HG03342 (cell line): ENCODE results near the gene PCDHGA2.

ENCODE experiments used
- ATAC-seq: cut with Tn5 transposase; IDR thresholded peaks from one replicate; pipeline ENCODE4 v1.9.1; 2021; ENCODE audit warnings: mild to moderate bottlenecking, moderate library complexity; ENCODE audit not compliant: unreplicated experiment

Gene PCDHGA2

DNA sequence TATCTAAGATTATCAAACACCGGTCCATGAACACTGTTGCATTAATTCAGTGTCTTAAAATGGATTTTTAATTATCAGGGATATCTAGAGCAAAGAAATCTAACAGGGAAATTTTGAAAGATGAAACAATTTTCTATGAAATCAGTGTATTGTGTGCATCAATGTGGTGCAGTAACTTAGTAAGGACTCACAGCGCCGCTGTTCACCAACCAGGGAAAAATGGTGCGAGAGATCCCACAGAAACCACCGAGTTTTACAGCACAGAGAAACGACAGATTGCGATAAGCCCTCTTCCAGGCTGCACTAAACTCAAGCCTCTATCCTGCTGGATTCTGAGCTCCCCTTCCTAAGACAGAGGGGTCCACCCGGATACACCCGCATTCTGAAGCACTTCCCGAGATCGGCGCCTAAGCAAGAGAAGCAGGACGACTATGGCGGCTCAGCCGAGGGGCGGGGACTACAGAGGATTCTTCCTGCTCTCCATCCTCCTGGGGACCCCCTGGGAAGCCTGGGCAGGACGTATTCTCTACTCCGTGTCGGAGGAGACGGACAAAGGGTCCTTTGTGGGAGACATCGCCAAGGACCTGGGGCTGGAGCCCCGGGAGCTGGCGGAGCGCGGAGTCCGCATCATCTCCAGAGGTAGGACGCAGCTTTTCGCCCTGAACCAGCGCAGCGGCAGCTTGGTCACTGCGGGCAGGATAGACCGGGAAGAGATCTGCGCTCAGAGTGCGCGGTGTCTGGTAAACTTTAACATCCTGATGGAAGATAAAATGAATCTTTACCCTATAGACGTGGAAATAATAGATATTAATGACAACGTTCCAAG, 44.1 kb downstream of the PCDHGA2 start, which contains the start of gene PCDHGA7:
Gene PCDHGA7, plus strand, starts transcription at position 274 of the 826 bp plus-strand sequence. Its CDS starts 158 bp downstream, at position 432.
- ATAC-seq: no peak

DNA sequence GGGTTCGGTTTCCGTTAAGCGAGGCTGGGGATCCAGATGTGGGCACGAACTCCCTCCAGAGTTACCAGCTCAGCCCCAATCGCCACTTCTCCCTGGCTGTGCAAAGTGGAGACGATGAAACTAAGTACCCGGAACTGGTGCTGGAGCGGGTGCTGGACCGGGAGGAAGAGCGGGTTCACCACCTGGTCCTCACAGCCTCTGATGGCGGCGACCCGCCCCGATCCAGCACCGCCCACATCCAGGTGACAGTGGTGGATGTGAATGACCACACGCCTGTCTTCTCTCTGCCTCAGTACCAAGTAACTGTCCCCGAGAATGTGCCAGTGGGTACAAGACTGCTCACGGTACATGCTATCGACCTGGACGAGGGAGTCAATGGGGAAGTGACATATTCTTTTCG, 44.8 kb downstream of the PCDHGA2 start:
- no peak for ATAC-seq

DNA sequence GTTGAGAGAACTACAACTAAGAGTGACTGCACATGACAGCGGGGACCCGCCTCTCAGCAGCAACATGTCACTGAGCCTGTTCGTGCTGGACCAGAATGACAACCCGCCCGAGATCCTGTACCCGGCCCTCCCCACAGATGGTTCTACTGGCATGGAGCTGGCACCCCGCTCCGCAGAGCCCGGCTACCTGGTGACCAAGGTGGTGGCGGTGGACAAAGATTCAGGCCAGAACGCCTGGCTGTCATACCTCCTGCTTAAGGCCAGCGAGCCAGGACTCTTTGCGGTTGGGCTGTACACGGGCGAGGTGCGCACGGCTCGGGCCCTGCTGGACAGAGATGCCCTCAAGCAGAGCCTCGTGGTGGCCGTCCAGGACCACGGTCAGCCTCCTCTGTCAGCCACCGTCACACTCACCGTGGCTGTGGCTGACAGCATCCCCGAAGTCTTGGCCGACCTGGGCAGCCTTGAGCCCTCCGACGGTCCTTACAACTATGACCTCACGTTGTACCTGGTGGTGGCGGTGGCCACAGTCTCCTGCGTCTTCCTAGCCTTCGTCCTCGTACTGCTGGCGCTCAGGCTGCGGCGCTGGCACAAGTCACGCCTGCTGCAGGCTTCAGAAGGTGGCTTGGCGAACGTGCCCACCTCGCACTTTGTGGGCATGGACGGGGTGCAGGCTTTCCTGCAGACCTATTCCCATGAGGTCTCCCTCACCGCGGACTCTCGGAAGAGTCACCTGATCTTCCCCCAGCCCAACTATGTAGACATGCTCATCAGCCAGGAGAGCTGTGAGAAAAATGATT, 46.1 kb downstream of the PCDHGA2 start:
- ATAC-seq: no peak

DNA sequence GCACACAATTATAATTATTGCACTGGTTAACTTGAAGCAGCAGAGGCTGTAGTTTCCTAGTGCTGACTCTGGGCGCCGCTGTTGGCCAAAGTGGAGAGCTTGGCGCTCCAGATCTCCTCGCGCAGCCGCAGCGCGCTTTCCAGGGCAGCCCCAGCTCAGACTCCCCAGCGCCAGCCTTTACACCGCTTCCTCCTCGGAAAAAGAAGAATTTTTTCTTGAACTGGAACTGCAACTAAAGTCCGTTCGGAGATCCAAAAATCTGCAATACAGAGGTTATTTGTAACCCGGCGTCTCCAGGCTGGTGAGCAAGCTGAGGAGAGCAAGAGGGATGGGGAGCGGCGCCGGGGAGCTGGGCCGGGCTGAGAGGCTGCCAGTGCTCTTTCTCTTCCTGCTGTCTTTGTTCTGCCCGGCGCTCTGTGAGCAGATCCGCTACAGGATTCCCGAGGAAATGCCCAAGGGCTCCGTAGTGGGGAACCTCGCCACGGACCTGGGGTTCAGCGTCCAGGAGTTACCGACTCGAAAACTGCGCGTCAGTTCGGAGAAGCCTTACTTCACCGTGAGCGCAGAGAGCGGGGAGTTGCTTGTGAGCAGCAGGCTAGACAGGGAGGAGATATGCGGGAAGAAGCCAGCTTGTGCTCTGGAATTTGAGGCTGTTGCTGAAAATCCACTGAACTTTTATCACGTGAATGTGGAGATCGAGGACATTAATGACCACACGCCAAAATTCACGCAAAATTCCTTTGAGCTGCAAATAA, 49.2 kb downstream of the PCDHGA2 start, which contains the start of gene PCDHGB4:
Gene PCDHGB4, plus strand, starts transcription at position 142 of the 755 bp plus-strand sequence. Its CDS starts 187 bp downstream, at position 329.
- peak; percentile 74 for ATAC-seq

DNA sequence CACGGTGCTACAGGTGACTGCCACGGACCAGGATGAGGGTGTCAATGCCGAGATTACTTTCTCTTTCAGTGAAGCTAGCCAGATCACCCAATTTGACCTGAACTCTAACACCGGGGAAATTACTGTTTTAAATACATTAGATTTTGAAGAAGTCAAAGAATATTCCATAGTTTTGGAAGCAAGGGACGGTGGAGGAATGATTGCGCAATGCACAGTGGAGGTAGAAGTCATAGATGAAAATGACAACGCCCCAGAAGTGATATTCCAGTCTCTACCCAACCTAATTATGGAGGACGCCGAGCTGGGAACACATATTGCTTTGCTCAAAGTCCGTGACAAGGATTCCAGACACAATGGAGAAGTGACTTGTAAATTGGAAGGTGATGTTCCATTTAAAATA, 50.1 kb downstream of the PCDHGA2 start:
- no peak for ATAC-seq

DNA sequence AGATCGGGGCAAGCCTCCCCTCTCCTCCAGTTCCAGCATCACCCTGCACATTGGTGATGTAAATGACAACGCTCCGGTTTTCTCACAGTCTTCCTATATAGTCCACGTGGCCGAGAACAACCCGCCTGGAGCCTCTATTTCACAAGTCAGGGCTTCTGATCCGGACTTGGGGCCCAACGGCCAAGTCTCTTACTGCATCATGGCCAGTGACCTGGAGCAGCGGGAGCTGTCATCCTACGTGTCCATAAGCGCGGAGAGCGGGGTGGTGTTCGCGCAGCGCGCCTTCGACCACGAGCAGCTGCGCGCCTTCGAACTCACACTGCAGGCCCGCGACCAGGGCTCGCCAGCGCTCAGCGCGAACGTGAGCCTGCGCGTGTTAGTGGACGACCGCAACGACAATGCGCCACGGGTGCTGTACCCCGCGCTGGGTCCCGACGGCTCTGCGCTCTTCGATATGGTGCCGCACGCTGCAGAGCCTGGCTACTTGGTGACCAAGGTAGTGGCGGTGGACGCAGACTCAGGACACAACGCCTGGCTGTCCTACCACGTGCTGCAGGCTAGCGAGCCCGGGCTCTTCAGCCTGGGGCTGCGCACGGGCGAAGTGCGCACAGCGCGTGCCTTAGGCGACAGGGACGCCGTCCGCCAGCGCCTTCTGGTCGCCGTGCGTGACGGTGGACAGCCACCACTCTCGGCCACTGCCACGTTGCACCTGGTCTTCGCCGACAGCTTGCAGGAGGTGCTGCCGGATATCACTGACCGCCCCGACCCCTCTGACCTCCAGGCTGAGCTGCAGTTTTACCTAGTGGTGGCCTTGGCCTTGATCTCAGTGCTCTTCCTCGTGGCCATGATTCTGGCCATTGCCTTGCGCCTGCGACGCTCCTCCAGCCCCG, 50.8 kb downstream of the PCDHGA2 start:
- ATAC-seq: no peak

DNA sequence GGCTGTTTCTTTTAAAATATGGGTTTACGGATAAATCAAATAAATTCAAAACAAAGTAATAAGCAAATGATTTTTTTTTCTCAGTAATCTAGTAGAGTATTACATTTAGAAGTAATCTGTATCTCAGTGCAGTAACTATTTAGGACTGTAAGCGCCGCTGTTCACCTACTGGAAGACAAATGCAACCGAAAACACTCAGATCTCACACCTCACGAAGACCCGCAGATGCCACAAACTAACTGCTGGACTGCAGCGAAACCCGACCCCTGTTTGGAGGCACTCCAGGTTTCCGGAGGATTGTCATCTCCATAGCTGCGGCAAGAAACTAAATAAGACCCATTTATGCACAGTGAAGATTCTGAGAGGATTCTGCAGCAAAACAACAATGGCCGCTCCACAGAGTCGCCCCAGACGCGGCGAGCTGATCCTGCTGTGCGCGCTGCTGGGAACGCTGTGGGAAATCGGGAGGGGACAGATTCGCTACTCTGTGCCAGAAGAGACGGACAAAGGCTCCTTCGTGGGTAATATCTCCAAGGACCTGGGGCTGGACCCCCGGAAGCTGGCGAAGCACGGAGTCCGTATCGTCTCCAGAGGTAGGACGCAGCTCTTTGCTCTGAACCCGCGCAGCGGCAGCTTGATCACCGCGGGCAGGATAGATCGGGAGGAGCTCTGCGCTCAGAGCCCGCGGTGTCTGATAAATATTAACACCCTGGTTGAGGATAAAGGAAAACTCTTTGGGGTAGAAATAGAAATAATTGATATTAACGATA, 54.1 kb downstream of the PCDHGA2 start, which contains the start of gene PCDHGA8:
Gene PCDHGA8, plus strand, starts transcription at position 205 of the 770 bp plus-strand sequence. Its CDS starts 181 bp downstream, at position 386.
- no peak for ATAC-seq
